Heart left ventricle (tissue), 16 donors: ENCODE measurements around the gene SH3BP1. TPM values are rescaled to one million over a fixed set of nuclear protein-coding genes. Genes with fewer than 3 reads are reported as not detected.

Source experiments
- ATAC-seq, 4 donors: fragments of 200-7000 bp; cut with Tn5 transposase; one replicate each; pipeline ENCODE4 v1.9.1; 2020 to 2022; ENCODE audit warnings: moderate library complexity in 4 of 4, mild to moderate bottlenecking in 3 of 4, moderate number of reproducible peaks in 1 of 4
- DNase-seq, 5 donors: peaks; one replicate each; pipeline ENCODE4 v3.0.0-alpha.2; 2020
- H3K27ac ChIP-seq, 12 donors: fragments of 200-600 bp; sonication (generic) in 4 of 12; one replicate each; pipeline versions ENCODE4 v1.5.0 to v1.8.0; 2016 to 2022; ENCODE audit warnings: mild to moderate bottlenecking in 2 of 12
- H3K27me3 ChIP-seq, 9 donors: fragments of 200-600 bp; sonication (generic) in 2 of 9; one replicate each; pipeline versions ENCODE4 v1.5.1 to v1.8.0; 2016 to 2022; ENCODE audit warnings: mild to moderate bottlenecking in 3 of 9
- H3K36me3 ChIP-seq, 9 donors: fragments of 200-600 bp; sonication (generic) in 2 of 9; one replicate each; pipeline versions ENCODE4 v1.5.0 to v1.8.0; 2018 to 2022; ENCODE audit warnings: mild to moderate bottlenecking in 2 of 9
- H3K4me1 ChIP-seq, 12 donors: fragments of 200-600 bp; sonication (generic) in 4 of 12; one replicate each; pipeline versions ENCODE4 v1.5.0 to v1.8.0; 2016 to 2022; ENCODE audit warnings: mild to moderate bottlenecking in 3 of 12
- H3K4me3 ChIP-seq, 12 donors: fragments of 200-600 bp; sonication (generic) in 4 of 12; one replicate each; pipeline versions ENCODE4 v1.5.0 to v1.8.0; 2017 to 2022; ENCODE audit warnings: mild to moderate bottlenecking in 9 of 12, moderate library complexity in 4 of 12
- H3K9me3 ChIP-seq, 12 donors: fragments of 200-600 bp; sonication (generic) in 4 of 12; one replicate each; pipeline versions ENCODE4 v1.5.0 to v1.8.0; 2016 to 2022; ENCODE audit warnings: mild to moderate bottlenecking in 1 of 12
- POLR2A ChIP-seq, 2 donors: fragments of 450-650 bp; IDR thresholded peaks; one replicate each; pipeline ENCODE4 v1.6.1; 2017; ENCODE audit warnings: antibody characterized with exemption in 2 of 2, mild to moderate bottlenecking in 2 of 2, moderate library complexity in 2 of 2
- whole genome bisulfite sequencing, 4 donors: extraction: QIAGEN DNeasy Blood & Tissue Kit in 2 of 4; methylation state at CpG; one replicate each; pipeline versions ENCODE4 v1.1.5 to v1.1.7; 2013 to 2018; 5-methylcytosine and 5-hydroxymethylcytosine counted together
- intact Hi-C, 10 donors: fragments of 100-400 bp; cut with DNase I; formaldehyde crosslinking; loops; one replicate each; pipeline versions ENCODE4 v1.11.1 to v1.14.2; 2022
- polyA plus RNA-seq, 2 donors: library from polyadenylated mRNA; stranded (reverse); fragments of 200-250 nt; gene quantifications; one replicate each; pipeline ENCODE4 v1.2.3, GENCODE V29; 2013
- total RNA-seq, 9 donors: library from RNA; depleted of rRNA in 2 of 9; stranded (reverse); fragments of >200 nt in 2 of 9; fragmentation: NEBNext Ultra II Directional in 3 of 9; extraction: Animal tissue kit (Norgen Biotek cat#: 25700) in 3 of 9; gene quantifications; one replicate each; pipeline versions ENCODE4 v1.1.0 to v1.2.4, GENCODE V29; 2016 to 2023
- TF ChIP-seq, protein P1 (sequence below), 12 donors: fragments of 200-600 bp; sonication (generic) in 4 of 12; IDR thresholded peaks; one replicate each; pipeline versions ENCODE4 v1.5.0 to v1.8.0; 2018 to 2022; ENCODE audit warnings: antibody characterized with exemption in 12 of 12, mild to moderate bottlenecking in 5 of 12
- donor health status: ischemic (EF 13 %, LVEDD 7.1; RV severe dilation, severe dysfunction).
- donor health status: healthy with polysubstance abuse.
- donor health status: DM: no; HTN: yes; CAD: no.
- donor health status: DM: no; HTN: no; CAD: no.
- donor health status: ischemic (EF 25% LVEDD 6.9; RV normal size, moderate dysfunction).
- donor health status: ischemic (EF 25% LVEDD 5.7; RV mildly dilated, moderate dysfunction).
- donor health status: healthy.
- donor health status: DM: yes; HTN: yes; CAD: no.
- donor health status: ischemic (EF 35%, LVEDD 5.7; RV mildly dilated, moderate dysfunction).
- donor health status: nonischemic (EF 11% LVEDD 7.7; RV severe dilation, severe dysfunction).
- donor health status: DM: yes; HTN: yes; CAD: no.
- donor health status: PGD.
- donor health status: ischemic (EF 29% LVEDD 5.4; RV normal size, mild dysfunction).
- donor health status: nonischemic (EF 23%, LVEDD 6.1; RV moderate dilation, normal function).

SH3BP1 gene
- total and polyA plus RNA-seq, 11 donors, result 0.44 to 19.7 (median 2.0) TPM

DNA sequence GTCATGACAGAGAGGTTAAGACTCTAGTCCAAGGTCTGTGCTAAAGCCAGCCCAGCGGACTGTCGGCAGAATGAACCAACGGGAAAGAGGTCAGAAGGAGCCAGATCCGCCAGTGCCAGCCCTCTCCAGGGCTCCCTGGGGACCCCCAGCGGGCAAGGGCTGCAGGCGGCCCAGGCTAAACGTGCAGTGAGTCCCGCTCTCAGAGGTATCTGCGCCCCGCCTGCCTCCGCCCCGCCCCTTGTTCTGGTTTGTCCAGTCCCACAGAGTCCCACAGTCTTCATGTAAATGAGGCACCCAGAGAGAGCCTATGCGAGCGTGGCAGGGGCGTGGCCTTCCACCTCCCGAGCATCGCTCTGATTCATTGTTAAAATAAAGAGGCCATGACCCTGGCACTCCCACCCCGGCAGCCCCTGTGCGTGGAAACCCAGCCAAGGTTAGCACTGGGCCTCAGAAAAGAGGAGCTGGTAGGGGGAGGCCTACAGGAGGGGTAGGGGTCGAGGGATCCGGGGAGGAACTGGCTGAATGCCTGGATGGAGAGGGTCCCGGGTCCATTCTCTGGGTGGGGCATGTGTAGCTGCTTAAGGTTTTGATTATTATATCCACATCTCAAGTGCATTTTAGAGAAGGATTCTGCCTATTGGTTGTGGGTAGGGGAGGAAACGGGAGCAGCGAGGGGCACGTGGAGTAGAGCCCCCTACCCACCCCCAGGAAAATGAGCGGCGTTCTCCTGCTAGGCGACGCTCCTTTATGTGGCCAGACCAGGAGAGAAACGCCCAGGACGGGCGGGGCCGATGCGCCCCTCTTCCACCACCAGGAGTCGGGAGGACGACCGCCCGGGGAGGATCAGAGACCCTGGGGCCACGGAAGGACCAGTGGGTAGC lies 57.4 kb downstream of the SH3BP1 start, which contains the start of gene TRIOBP:
Gene TRIOBP, plus strand, starts transcription at position 392 of the 881 bp plus-strand sequence. CDS start 4,318 bp downstream, outside the sequence.
- H3K36me3 ChIP-seq, result peaks cover 0 to 28% (median 19%) of the 10 kb centered on the region in 9 donors
- ATAC-seq (peak; percentile 98 to 100 (median 99)), DNase-seq (peak; percentile 90 to 97 (median 96))
- WGBS, 4 donors, result 8 to 12% (median 9%) methylated on average over 33 to 39 of the region's 39 CpGs
- no peak for TF ChIP-seq POLR2A (IDR thresholded peaks at IDR 0.05)
- TF ChIP-seq, protein P1, sequence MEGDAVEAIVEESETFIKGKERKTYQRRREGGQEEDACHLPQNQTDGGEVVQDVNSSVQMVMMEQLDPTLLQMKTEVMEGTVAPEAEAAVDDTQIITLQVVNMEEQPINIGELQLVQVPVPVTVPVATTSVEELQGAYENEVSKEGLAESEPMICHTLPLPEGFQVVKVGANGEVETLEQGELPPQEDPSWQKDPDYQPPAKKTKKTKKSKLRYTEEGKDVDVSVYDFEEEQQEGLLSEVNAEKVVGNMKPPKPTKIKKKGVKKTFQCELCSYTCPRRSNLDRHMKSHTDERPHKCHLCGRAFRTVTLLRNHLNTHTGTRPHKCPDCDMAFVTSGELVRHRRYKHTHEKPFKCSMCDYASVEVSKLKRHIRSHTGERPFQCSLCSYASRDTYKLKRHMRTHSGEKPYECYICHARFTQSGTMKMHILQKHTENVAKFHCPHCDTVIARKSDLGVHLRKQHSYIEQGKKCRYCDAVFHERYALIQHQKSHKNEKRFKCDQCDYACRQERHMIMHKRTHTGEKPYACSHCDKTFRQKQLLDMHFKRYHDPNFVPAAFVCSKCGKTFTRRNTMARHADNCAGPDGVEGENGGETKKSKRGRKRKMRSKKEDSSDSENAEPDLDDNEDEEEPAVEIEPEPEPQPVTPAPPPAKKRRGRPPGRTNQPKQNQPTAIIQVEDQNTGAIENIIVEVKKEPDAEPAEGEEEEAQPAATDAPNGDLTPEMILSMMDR (IDR thresholded peaks at IDR 0.05), result peak in 11 of 12 donors; percentile 16 to 65 (median 39)
- intact Hi-C loops, result loop anchor here in 3 of 10 donors (5.0 to 10.0 kb wide), 3 partner anchors 45 to 98 kb away; no protein-coding TSS in a partner anchor
- peak within 1 kb of the TSS in 8 of 12 donors; percentile 14 to 43 (median 35) for H3K4me3 ChIP-seq
- no peaks in the 10 kb centered on the region for H3K9me3 ChIP-seq
- no peaks in the 10 kb centered on the region for H3K27me3 ChIP-seq
- H3K27ac ChIP-seq, result no peak within 1 kb of the TSS
- peaks cover 0 to 25% (median 13%) of the 10 kb centered on the region in 12 donors for H3K4me1 ChIP-seq

DNA sequence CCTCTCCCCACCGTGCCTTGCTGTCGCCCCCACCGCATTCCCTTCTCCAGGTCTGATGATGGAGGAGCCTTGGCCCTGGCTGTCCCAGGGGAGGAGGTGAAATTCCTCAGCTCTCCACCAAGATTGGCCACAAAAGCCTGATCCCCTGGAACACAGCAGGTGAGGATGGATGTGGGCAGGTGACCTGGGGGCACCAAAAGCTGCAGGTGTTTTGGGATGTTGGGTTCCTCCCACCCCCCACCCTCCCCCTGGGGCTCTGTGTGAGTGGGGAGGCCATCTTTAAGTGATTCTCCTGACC lies 58.0 kb downstream of the SH3BP1 start:
- H3K9me3 ChIP-seq, result no peaks in the 10 kb centered on the region
- intact Hi-C loops, result loop anchor here in 3 of 10 donors (5.0 to 10.0 kb wide), 3 partner anchors 45 to 97 kb away; no protein-coding TSS in a partner anchor
- H3K27ac ChIP-seq, result no peak overlapping the region
- TF ChIP-seq, protein P1 (IDR thresholded peaks at IDR 0.05), result no peak
- no peak for TF ChIP-seq POLR2A (IDR thresholded peaks at IDR 0.05)
- peaks cover 0 to 28% (median 13%) of the 10 kb centered on the region in 12 donors for H3K4me1 ChIP-seq
- DNase-seq, result no peak
- H3K4me3 ChIP-seq, result no peak overlapping the region
- H3K27me3 ChIP-seq, result no peaks in the 10 kb centered on the region
- peaks cover 0 to 22% (median 14%) of the 10 kb centered on the region in 9 donors for H3K36me3 ChIP-seq
- no peak for ATAC-seq
- 30 to 56% (median 44%) methylated on average over 2 to 3 of the region's 3 CpGs for WGBS, 4 donors

DNA sequence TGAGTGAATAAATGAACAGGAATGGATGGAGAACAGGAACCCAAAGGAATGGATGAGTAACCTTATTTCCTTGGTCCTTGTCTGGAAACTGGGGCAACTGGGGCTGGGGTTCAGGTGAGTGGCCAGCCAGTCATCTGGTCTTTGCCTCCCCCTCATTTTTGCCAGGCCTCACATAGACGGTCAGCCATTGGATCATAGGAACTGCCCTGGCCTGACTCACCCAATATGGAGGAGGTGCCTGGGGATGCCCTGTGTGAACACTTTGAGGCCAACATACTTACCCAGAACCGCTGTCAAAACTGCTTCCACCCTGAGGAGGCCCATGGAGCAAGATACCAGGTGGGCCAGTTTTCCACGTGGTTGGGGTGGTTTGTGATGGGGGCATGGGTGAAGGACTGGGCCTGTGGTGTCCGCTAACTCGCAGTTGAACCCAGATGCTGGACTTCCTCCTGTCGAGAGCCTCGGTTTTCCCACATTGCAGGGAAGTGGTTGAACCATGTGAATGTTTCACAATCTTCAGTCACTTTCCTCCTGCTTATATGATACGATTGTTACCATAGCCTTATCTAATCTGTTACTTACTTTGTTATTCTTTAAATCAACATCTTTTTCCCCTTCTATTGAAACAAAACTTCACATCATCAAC lies 61.8 kb downstream of the SH3BP1 start:
- ATAC-seq, result no peak
- intact Hi-C loops, result no loop called here
- Histone ChIP-seq H3K4me3 (no peak overlapping the region), H3K4me1 (peaks cover 0 to 25% (median 8%) of the 10 kb centered on the region in 12 donors), H3K27ac (peak overlapping the region in 1 of 12 donors; percentile 46), H3K27me3 (no peaks in the 10 kb centered on the region), H3K36me3 (no peaks in the 10 kb centered on the region), H3K9me3 (no peaks in the 10 kb centered on the region)
- TF ChIP-seq, protein P1 (IDR thresholded peaks at IDR 0.05), result no peak
- TF ChIP-seq POLR2A (IDR thresholded peaks at IDR 0.05), result no peak
- no peak for DNase-seq
- WGBS, 4 donors, result 70 to 76% (median 76%) methylated on average over 8 of the region's 8 CpGs

DNA sequence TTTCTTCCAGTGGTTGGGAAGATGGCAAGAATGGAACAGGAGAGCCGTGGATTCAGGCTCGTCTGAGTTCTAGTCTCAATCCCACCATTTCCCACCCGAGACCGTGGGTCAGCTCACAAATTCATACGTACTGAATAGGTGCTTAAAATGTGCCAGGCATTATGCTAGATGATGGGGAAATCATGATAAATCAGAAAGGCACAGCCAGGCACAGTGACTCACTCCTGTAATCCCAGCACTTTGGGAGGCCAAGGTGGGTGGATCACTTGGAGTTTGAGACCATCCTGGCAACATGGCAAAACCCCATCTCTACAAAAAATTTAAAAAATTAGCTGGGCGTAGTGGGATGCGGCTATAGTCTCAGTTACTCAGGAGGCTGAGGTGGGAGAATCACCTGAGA lies 64.4 kb downstream of the SH3BP1 start:
- no peaks in the 10 kb centered on the region for H3K36me3 ChIP-seq
- H3K27ac ChIP-seq, result no peak overlapping the region
- TF ChIP-seq, protein P1 (IDR thresholded peaks at IDR 0.05), result no peak
- no peak for TF ChIP-seq POLR2A (IDR thresholded peaks at IDR 0.05)
- no peak overlapping the region for H3K4me3 ChIP-seq
- DNase-seq (no peak), ATAC-seq (no peak)
- WGBS, 4 donors, result 82 to 91% (median 84%) methylated on average over 7 of the region's 7 CpGs
- intact Hi-C loops, result no loop called here
- peaks cover 0 to 29% (median 1%) of the 10 kb centered on the region in 12 donors for H3K4me1 ChIP-seq
- H3K9me3 ChIP-seq, result no peaks in the 10 kb centered on the region
- H3K27me3 ChIP-seq, result no peaks in the 10 kb centered on the region
